ENCODE data around the gene KCNQ1.

Gene KCNQ1

DNA sequence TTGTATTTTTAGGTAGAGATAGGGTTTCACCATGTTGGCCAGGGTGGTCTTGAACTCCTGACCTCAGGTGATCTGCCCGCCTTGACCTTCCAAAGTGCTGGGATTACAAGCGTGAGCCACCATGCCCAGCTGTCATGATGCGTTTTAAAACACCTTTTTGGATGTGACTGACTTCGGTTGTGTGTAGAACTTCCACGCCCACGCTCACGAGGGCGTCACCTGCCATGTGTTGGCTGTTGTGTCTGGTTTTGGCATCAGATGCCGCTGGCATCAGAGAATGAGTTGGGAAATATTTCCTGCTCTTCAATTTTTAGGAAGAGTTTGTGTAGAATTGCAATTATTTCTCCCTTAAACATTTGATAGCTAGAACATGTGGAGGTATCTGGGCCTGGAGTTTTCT is 109.1 kb downstream of the KCNQ1 start:
- DNase-seq (ENCODE audit: low read depth in 2 of 2) = no peak

DNA sequence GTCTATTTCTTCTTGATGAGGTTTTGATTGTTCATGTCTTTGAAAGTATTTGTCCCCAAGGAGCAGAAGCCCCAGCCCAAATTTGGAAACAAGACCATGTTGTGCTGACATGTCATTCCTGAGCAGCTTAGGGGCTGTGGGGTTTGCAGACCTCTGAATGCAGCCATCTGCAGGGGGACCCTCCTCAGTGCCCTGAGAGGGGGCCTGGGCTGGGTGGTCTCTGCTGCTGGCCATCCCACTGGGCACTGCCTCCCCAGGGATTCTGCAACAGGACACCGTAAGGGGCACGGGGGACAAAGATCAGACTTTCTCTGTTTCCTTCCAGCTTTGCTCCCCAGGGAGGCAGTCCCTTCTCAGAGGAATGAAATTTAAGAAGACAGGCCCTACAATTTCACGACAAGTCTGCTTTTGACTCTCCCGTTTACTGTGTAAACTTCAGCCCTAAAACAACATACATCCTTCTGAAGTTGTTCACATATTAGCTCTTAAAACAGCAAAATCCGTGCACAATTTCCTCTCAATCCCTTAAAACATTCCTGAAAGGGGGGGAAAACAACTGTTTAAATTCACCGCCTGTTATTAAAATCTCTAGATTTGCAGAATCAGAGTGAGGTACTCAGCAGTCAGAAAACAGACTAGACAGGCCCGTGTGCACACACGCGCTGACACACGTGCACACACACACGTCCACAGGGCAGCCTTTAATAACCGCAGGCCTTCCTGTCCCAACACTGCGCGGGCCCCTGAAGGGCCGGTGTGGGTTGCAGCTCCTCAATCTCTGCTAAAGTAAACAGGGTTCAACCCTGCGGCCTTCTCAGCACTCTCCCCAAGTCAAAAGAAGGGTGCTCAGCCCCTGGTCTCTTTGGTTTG is 109.8 kb downstream of the KCNQ1 start:
- no peak for DNase-seq (ENCODE audit: low read depth in 2 of 2)

DNA sequence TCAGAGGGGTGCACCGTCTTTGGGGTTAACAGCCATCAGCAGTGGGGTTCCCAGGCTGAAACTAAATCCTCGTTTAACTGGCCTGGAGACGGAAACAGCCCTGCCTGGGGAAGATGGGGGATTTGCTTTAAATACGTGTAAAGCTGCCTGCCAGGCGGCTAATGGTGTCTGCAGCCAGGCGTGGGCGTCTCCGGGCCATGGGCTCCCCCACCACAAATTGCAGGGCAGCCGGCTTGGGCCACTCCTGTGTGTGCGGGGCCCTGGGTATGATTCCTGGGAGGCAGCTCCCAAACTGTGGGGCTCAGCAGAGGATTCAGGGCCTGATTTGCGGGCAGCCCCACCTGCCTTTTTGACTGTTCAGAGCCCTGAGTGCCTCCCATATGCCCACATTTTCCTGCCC is 110.5 kb downstream of the KCNQ1 start:
- DNase-seq (ENCODE audit: low read depth in 2 of 2) = no peak

DNA sequence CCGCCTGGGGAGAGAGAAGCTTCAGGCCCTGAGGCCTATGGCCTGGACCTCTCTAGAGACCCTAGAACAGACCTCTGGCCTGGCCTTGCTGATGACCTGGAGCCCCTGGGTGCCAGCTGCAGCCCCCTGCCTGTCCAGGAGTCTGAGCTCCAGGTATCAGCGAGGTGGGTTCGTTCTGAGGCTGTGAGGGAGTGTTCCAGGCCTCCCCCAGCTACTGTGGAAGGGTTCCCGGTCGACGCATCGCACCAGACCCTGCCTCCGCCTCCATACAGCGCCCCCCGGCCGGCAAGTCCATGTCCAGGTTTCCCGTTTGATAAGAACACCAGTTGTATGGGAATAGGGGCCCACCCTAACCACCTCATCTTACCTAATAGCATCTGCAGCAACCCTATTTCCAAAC is 111.1 kb downstream of the KCNQ1 start:
- DNase-seq (ENCODE audit: low read depth in 2 of 2) = no peak

DNA sequence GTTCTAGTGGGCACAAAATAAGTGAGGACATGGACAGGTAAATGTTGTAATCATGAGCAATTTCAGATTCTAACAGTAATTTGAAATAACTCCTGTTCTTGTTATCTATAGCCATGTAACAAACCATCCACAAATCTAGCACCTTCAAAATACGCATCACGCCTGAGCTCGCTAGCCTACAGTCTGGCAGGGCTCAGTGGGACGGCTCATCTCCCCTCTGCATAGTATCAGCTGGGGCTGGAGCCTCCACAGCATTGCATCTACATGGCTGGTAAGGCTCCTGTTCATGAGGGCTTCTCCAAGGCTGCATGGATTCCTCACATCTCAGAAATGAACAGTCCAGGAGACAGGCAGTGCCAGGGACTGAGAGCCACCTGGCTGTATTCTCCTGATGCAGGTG is 112.6 kb downstream of the KCNQ1 start:
- DNase-seq (ENCODE audit: low read depth in 2 of 2) = no peak

DNA sequence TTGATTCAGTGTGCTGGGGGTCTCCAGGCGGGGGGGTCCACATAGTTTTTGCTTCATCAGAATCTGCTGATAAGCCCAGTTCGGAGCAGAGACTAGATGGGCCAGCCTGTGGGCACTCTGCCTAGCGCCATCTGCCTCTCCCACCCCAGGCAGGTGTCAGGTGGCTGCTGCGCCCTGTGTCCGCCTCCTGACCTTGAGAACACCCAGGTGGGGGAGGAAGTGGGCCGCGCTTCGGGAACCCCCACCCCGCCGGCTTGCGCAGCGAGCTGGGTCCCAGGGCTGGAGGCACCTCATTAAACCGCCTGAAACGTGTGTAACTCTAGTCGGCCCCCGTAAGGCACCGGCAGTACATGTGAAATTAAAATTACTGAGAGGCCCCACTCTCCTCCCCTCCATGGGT is 113.6 kb downstream of the KCNQ1 start:
- no peak for DNase-seq (ENCODE audit: low read depth in 2 of 2)

DNA sequence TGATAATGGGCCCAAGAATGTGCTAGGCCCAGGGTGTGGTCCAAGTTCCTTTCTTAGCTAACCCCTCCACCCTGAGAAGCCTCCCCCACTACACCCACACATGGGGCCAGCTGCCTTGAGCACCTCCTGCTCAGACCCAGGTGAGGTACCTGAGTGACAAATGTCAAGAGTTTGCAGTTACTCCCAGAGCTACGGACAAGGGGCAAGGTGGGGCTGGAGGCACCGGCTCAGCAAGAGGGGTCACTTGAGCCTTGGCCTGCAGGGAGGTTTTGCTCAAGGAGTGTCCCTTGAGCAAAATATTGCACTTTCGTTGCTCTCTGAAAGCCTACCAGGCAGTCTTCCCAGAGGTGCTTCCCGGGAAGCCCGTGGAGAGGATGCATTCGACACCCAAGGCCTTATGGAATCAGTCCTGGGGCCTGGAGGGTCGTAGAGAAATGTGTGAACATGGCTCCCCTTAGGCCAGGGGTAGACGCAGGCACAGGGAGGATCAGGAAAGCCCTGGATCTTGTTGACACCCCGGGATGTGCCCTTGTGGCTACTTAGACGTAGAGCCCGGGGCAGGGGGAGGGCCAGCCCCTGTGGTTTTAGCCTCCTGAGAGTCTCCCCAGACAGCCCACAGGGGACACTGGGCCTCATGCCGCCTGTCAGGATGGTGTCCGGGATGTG is 114.2 kb downstream of the KCNQ1 start:
- no peak for DNase-seq (ENCODE audit: low read depth in 2 of 2)

DNA sequence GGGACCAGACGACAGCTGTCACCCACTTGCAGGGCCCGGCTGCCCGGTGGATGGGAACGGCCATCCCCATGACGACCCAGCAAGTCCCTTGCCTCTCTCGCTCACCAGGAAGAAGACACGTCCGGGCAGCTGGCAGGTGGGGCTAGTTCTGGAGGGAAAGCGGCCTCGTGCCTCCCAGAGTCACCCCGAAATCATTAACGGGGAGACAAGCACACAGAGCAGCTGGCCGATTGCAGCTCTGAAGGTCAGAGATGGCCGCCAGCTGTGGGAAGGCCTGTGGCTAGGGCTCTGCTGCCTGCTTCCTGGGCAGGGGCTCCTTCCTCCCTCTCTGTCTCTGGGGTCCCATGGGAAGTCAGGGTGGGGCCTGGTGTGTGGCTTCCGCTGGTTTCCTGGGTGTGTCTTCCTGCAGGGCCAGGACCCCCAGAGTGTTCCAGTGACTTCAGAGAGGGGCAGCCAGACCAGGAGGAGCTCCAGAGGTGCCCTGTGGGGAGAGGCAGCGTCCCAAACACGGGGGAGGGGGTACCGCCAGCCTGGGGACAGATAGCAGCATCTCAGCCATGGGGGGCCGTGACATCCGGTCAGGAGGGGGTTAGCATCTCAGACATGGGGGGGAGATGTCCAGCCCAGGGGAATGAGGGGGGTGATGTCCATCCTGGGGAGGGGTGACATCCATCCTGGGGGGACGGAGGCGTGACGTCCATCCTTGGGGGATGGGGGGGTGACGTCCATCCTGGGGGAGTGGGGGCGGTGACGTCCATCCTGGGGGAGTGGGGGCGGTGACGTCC is 114.9 kb downstream of the KCNQ1 start:
- no peak for DNase-seq (ENCODE audit: low read depth in 2 of 2)

DNA sequence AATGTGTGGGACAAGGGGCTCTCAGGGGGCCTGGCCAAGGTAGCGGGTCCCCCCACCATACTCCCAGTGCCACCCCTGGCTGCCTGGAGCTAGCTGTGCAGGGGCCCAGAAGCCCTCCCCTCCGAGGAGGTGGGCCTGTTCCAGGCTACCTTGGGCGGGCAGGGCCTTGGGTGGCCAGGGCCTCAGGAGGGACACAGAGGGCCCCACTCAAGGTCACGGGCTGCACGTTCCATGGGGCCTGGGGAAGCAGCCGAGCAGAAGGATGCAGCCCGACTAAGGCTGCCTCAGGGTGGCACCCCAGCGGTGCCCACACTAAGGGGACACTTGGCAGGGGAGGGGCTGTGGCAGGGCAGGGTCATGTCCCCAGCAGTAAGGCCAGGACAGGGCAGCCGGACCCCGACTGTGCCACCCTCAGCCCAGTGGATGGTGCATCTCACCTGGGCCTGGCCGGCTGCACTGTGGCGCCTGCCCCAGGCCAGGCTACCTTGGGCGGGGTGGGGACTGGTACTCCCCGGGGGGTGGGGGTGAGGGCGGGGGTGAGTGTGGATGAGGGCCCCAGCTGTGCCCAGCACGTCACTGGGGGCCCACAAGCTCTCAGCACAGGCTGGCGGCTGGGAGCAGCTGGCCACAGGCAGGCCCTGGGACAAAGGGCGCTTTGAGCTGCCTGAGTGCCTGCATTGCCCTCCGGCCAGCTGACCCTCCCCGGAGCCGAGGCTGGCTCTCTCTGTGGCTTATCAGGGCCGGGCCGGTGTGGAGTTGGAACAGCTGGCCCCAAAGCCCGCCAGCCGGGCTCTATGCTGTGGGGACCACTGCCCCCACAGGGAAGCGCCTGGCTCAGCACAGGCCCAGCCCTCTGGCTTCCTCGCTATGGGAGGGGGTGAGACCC is 117.1 kb downstream of the KCNQ1 start:
- DNase-seq (ENCODE audit: low read depth in 2 of 2) = no peak

DNA sequence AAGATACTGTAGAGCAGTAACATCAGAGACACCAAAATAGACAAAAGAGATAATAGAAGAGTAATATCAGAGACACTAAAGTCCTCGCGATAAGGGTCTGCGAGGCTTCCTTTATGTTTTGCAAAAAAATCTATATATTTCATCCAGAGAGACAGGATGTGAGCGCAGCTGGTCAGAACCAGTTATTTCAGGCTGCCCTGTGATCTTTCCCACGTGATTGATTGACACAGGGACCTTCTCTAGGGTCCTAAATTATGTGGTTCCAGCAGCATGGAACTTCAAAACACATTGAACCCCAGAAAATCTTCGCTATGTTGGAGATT is 118.0 kb downstream of the KCNQ1 start:
- no peak for DNase-seq (ENCODE audit: low read depth in 2 of 2)

DNA sequence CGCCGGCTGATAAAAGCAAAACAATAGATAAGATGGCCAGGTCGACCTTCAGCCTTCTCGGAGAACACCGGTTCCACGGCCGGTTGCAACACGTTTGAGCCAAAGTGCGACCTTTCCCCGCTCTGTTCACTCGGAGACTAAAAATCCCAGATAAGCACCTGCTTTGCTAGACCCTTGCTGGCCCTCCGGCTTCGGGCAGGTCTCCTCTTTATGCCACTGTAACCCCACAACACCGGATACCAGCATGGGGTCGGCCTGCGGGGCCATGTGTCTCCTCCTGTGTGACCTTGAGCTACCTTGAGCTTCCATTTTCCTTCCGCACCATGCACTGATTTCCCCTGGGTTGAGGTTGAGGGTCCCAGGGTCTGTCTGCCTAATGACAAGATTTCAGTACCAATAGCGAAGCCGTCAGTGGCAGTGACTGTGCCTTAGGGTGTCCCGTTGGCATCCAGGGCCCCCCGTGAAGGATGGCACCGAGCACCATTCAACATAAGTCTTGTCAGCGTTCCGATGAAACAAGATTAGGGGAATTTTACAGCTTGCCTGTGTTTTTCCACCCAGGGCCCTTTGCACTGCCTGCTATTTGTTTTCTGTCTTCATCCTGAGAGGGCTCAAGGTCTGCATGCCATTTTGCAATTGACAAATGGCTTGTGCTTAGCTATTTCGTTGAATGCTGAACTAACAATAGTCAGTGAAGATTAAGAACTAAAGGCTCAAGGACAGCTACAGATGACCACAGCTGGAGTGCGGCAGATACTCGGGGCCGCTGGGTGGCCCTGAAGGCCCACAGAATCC is 118.6 kb downstream of the KCNQ1 start:
- DNase-seq (ENCODE audit: low read depth in 2 of 2) = no peak

DNA sequence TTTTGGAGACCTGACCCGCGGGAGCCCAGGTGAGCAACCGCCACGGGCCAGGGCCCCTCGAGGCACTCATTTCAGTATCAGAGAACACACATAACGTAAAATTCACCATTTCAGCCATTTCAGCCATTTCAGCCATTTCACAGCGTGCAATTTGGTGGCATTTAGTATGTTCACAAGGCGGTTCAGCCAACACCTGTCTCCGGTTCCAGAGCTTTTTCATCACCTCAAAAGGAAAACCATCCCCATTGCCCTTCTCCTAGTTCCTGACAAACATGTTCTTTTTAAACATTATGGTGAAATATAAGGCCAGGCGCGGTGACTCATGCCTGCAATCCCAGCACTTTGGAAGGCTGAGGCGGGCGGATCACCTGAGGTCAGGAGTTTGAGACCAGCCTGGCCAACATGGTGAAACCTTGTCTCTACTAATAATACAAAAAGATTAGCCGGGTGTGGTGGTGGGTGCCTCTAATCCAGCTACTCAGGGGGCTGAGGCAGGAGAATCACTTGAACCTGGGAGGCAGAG is 119.3 kb downstream of the KCNQ1 start:
- no peak for DNase-seq (ENCODE audit: low read depth in 2 of 2)

DNA sequence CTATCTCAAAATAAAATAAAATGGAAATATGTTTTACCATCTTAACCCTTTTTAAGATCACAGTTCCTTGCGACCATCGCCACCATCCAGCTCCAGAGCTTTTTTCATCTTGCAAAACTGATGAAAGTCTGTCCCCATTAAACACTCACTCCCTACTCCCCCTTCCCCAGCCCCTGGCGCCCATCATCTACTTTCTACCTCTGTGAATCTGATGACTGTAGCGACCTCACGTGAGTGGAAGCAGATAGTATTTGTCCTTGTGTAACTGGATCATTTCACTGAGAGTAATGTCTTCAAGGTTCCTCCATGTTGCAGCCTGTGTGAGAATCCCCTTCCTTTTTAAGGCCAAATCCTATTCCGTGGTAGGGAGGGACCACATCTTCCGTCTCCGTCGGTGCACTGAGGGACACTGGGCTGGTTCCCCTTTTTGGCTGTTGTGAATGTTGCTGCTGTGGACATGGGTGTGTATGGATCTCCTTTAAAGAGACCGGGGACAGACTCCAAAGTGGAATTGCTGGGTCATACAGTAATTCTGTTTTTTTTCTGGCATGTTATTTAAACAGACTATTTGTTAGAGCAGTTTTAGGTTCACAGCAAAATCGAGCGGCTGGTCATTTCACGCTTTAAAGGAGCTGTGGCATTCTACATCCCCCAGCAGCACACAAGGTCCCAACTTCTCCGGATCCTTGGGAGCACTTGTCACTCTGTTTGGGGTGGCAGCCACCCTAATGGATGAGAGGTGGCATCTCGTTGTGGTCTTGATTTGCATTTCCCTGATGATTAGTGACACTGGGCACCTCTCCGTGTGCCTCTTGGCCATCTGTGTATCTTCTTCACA is 120.0 kb downstream of the KCNQ1 start:
- DNase-seq (ENCODE audit: low read depth in 2 of 2) = no peak

DNA sequence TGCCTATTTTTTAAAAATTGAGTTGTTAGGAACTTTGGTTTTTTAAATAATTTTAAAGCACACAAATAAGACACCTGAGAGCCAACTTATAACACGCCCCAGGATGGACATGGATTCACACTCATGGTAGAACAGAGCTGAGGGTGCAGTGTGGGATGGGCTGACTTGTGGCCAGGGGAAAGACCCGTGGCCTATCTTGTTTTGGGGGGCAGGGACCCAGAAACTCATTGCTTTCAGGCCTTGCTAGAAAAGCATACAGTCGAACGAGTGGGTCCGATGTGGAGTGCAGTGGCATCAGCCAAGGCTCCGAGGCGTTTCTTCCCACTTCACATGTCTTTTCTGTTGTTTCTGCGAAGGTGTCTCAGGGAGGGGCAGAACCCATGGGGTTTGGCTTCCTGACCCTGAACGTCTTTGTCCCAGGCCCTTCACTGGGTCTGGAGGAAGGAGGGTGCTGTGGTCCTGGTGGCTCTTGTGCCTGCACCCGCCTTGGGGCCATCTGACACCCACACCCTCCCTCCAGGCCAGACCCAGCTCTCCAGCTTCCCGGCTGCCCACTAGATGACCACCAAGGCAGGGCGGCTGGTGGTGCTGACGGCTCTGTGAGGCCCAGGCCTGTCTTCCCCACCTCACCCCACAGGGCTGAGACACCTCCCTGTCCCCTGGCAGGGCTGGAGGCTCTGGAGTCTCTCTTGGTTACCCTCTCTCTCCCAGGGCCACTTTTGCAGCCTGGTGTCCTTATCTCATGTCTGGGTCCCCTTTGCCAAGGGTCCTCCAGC is 120.8 kb downstream of the KCNQ1 start:
- no peak for DNase-seq (ENCODE audit: low read depth in 2 of 2)

DNA sequence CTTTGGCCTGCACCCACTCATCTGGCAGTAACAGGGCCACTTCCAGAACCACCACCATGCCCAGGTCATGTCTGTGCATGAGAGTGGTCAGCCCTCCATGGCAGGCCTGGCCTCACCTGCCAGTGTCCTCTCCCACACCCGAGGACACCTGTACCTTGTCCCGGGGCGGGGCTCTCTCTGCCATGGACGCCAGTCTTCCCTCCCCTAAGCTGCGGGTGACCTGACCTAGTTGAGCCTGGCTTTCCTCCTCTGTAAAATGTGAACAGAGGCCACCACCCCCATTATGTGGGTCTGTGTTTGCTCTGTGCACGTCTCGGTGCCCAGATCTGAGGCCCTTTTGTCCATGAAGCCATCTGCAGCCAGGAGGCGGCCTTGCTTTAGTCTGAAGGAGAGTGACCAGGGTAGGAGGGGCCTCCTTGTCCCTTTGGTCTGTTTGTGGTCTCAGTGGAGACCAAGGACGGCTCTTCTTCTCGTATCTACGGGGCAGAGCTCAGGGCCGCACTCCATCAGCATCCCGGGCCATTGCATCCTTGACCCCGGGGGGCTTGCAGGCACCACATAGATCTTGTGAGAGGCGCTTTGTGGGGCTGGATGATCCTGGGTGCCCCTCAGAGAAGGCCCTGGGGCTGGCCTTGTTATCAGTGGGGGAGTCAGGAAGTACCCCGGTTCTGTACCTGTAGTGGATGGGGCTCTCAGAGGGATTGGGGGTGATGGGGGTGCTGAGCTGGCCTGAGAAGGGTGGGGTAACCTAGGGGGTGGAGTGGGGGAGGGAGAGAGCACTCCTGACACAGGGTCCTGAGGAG is 121.6 kb downstream of the KCNQ1 start:
- no peak for DNase-seq (ENCODE audit: low read depth in 2 of 2)

DNA sequence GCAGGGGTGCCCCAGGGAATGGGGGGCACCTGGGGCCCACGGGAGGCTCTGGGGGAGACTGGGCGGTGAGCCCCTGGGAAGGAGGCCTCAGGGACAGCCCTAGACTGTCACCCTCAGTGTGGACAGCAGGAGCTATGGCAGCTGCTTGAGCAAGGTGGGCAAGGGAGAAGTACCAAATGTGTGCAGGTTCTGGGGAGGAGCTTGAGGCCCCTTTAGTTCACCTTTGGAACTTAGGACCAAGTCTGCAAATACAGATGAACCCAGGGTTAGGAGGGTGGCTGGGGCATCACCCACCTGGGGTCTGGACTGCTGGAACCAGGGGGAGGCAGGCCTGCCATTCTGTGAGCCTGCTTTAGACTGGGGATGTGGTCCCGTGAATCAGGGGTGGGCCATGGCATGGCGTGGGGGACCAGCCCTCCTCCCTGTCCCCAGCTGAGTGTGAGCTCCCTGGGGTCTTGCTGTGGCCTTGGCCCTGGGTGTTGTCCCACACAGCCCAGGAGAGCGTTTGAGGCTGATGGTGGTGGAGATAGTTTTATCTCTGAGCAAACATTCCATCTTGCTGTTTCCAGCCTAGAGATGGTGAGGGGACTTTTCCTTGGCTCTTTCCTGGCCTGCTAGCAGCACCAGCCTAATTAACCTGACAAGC is 122.3 kb downstream of the KCNQ1 start:
- no peak for DNase-seq (ENCODE audit: low read depth in 2 of 2)

DNA sequence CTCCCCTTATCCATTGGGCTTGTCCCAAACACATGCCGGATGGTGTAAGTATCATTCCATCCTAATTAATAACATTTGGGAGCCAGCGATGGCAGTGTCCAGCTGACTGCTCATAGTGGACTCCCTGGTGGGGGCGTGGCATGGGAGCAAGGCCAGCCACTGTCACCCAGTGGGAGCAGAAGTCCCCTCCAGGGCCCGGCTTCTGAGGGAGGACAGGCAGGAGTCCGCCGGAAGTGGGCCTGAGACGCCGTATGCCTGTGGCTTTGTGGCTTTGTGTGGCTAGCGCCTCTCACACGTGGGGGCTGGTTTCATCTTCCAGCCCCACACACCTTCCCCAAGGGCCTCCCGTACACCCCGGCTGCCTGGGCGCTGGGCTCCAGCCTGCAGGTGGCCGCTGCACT is 124.5 kb downstream of the KCNQ1 start:
- no peak for DNase-seq (ENCODE audit: low read depth in 2 of 2)
